Measurements from ENCODE around the gene GAREM1. TPM values are rescaled to one million over a fixed set of nuclear protein-coding genes. Genes with fewer than 3 reads are reported as not detected.

GAREM1 gene
- total RNA-seq, 1 donor = 0.86 TPM

DNA sequence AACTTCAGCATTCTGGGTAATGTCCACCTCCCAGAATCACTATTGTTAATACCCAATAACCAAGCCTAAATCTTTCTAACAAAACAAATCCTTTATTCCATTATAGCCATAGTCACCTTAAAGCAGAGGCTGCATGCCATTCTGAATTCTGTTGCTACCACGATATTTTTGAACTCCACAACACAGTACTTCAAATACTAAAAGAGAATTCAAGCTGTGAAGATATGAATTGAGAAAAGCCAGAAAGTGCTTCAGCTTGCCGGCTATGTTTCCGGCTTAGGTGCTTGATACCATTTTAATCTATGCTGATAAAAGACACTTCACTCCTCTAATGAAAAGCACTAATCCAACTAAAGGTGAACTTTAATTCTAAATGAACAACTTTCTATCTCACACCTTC, 41.3 kb downstream of the GAREM1 start:
- DNase-seq (ENCODE audit: low read depth) = no peak
- TF ChIP-seq, protein P1, sequence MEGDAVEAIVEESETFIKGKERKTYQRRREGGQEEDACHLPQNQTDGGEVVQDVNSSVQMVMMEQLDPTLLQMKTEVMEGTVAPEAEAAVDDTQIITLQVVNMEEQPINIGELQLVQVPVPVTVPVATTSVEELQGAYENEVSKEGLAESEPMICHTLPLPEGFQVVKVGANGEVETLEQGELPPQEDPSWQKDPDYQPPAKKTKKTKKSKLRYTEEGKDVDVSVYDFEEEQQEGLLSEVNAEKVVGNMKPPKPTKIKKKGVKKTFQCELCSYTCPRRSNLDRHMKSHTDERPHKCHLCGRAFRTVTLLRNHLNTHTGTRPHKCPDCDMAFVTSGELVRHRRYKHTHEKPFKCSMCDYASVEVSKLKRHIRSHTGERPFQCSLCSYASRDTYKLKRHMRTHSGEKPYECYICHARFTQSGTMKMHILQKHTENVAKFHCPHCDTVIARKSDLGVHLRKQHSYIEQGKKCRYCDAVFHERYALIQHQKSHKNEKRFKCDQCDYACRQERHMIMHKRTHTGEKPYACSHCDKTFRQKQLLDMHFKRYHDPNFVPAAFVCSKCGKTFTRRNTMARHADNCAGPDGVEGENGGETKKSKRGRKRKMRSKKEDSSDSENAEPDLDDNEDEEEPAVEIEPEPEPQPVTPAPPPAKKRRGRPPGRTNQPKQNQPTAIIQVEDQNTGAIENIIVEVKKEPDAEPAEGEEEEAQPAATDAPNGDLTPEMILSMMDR (IDR thresholded peaks at IDR 0.05; ENCODE audit: insufficient read depth, low read depth, low read length) = no peak
- no peak overlapping the region for H3K4me3 ChIP-seq (ENCODE audit: low read depth, low read length)

DNA sequence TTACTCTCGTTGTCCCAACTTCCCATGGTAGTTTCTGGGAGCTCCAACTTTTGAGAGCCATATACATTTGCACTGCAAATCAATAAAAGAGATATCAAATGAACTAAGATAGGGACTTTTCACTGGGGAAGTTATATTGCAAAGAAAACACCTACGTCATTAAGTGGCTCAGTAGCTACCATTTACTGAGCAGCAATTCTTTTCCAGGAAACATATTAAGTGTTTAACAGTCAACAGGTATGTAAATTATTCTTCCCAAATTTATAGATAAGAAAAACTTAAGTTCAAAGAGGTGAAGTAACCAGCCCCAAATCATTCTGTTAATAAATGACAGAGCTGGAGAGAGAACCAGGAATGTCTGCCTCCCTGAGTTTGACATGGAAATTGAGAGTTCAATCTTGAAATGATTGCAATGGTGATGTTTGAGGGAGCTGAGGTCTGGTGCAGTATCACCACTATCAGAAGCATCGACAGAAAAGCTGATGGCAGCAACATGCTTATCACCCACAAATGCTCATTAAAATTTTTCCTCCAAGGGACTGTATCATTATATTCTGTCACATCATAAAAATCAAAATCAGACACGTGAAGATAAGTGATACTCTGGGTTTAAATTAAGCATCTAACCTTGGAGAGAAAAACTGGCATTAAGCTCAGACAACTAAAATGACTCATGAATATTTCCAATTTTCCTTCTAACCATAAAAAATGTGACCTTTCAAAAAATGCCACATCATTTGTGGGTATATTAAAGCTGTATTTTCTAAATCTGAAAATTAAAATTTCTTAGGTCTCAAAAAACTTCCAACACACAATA, 43.4 kb downstream of the GAREM1 start:
- H3K4me3 ChIP-seq (ENCODE audit: low read depth, low read length) = no peak overlapping the region
- no peak for DNase-seq (ENCODE audit: low read depth)
- TF ChIP-seq, protein P1 (IDR thresholded peaks at IDR 0.05; ENCODE audit: insufficient read depth, low read depth, low read length) = no peak

DNA sequence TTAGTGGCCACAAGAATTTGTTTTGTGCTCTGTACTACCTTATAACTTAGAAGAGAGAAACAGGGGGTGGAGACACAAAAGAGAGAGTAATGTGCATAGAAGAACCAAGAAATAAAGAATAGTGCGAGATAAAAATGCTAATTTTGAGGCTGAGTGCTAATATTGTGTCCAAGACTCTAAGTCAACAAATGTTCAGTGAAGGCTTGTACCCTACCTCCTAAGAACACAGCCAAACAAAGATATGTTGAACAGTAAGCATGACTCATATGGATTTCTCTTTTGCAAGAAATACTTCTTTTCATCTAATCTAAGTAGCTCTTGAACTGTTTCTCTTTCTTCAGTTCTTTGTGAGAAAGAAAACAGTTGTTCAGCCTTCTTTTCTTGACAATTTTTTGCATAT, 45.2 kb downstream of the GAREM1 start:
- TF ChIP-seq, protein P1 (IDR thresholded peaks at IDR 0.05; ENCODE audit: insufficient read depth, low read depth, low read length) = no peak
- H3K4me3 ChIP-seq (ENCODE audit: low read depth, low read length) = no peak overlapping the region
- peak; percentile 19 for DNase-seq (ENCODE audit: low read depth)

DNA sequence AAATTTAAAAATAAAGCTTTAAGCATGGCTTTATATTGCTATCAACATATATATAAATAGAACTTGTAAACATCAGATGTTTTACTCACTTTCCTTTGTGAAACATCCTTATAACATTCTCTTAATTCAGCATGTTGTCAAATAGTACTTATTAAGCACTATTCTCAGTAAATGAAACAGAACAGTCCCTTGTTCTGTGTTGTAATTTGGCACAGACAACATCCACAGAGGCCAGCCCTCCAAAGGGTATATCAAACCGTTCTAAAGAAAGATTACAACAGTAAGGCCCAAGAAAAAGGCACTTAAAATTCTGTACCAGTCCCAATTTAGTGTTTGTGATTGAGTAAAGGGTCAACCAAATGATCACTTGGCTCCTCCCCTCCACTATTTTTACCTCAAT, 46.0 kb downstream of the GAREM1 start:
- H3K4me3 ChIP-seq (ENCODE audit: low read depth, low read length) = no peak overlapping the region
- peak; percentile 3 for DNase-seq (ENCODE audit: low read depth)
- TF ChIP-seq, protein P1 (IDR thresholded peaks at IDR 0.05; ENCODE audit: insufficient read depth, low read depth, low read length) = no peak

DNA sequence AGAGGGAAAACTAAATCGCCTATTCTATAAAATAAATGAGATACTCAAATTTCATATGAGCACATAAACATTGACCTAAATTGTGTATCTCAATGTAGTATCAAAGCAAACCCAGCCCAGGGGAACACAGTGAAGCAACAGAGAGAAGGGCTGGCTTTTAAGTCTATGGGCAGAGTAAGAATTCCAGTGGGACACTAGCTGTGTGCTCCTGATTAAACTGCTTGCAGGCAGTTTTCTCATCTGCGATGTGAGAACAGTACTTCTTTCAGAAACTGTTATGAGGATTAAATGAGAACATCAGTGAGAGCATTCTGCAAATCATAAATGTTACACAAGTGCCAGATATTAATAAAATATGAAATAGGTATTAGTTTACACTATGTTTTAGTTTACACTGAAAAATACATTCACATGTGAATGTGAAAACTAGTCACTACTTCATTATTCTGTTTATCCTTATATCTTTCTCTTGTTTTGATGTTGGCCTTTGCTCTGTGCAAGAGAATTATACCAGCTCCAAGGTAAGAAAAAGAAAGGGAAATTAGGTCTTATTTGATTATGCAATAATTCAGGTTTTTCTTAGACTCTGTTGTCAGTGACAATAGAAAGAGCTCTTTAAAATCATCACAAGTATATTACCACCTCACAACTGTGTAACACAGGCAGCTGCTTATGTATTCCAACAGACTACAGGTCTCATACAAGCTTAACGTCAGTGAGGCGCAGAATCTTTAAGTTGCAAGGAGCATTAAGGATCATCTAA, 47.5 kb downstream of the GAREM1 start:
- TF ChIP-seq, protein P1 (IDR thresholded peaks at IDR 0.05; ENCODE audit: insufficient read depth, low read depth, low read length) = no peak
- no peak for DNase-seq (ENCODE audit: low read depth)
- H3K4me3 ChIP-seq (ENCODE audit: low read depth, low read length) = no peak overlapping the region

DNA sequence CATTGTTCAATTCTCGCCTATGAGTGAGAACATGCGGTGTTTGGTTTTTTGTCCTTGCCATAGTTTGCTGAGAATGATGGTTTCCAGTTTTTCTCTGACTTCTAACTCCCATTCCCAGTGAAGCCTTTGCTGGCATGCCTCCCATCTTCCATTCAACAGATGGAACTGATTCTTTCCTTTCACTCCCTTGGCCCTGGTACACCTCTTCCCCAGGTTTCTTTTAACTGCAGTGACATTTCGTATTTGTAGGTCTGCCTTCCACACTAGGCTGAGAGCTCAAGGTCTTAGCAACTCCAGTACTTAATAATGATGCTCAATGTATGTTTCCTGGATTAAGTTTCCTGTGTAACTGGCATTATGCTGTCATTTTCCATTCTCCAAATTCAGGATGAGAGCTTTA, 48.5 kb downstream of the GAREM1 start:
- no peak for DNase-seq (ENCODE audit: low read depth)
- TF ChIP-seq, protein P1 (IDR thresholded peaks at IDR 0.05; ENCODE audit: insufficient read depth, low read depth, low read length) = no peak
- H3K4me3 ChIP-seq (ENCODE audit: low read depth, low read length) = no peak overlapping the region

Measured in fibroblast of villous mesenchyme (primary cell).